Panc1 (cell line): ENCODE results near the gene HDAC1. TPM values are rescaled to one million over a fixed set of nuclear protein-coding genes. Genes with fewer than 3 reads are reported as not detected.
"Not testable (repeated sequence)": the region's sequence is repeated elsewhere in the genome, so short reads cannot be mapped to it uniquely, and the experiment has no call there.

ENCODE experiments used
- ATAC-seq: fragments of 200-7000 bp; cut with Tn5 transposase; 2 replicates; pipeline ENCODE4 v1.9.1; 2020; ENCODE audit warnings: mild to moderate bottlenecking, moderate library complexity
- BruUV-seq: library from RNA; stranded (reverse); fragments of 400-500 nt; replicated peaks from 2 replicates; lab custom pipeline; 2021; lab: Mats Ljungman, UMichigan
- CTCF ChIA-PET: fragments of 300-600 bp; sonication (Branson Sonifier 250); formaldehyde crosslinking; loops from one replicate; lab custom pipeline; 2022; ENCODE audit warnings: antibody characterized with exemption; lab: Charles Lee
- POLR2A ChIA-PET: fragments of 300-600 bp; sonication (Branson Sonifier 250); formaldehyde crosslinking; loops from one replicate; lab custom pipeline; 2022; ENCODE audit warnings: antibody characterized with exemption; lab: Charles Lee
- DNase-seq: peaks from one replicate; pipeline ENCODE4 v3.0.0-alpha.2; 2010; ENCODE audit warnings: low read depth, low spot score
- H3K27ac ChIP-seq: 2 replicates; pipeline ENCODE4 v1.5.1; 2011; ENCODE audit warnings: mild to moderate bottlenecking, low read length, inconsistent platforms
- H3K27me3 ChIP-seq: fragments of 200-500 bp; sonication (Bioruptor generic); 2 replicates; pipeline ENCODE4 v1.6.0; 2014; ENCODE audit warnings: low read length, inconsistent platforms; ENCODE audit not compliant: control insufficient read depth, insufficient read depth
- H3K36me3 ChIP-seq: fragments of 200-500 bp; sonication (Bioruptor generic); 2 replicates; pipeline ENCODE4 v1.5.1; 2014; ENCODE audit warnings: inconsistent platforms, mild to moderate bottlenecking, low read length, moderate library complexity; ENCODE audit not compliant: control insufficient read depth, insufficient read depth
- H3K4me1 ChIP-seq: 2 replicates; pipeline ENCODE4 v1.5.1; 2011; ENCODE audit warnings: inconsistent platforms, mild to moderate bottlenecking, low read length, moderate library complexity; ENCODE audit not compliant: control insufficient read depth, insufficient read depth
- H3K4me3 ChIP-seq, 2 experiments: 2 replicates each; pipeline ENCODE4 v1.5.1; 2011 to 2012; ENCODE audit warnings: low read depth in 2 of 2, low read length in 2 of 2, mild to moderate bottlenecking in 2 of 2, inconsistent platforms in 1 of 2, moderate library complexity in 1 of 2
- H3K9me3 ChIP-seq: fragments of 200-500 bp; sonication (Bioruptor generic); 2 replicates; pipeline ENCODE4 v1.5.1; 2014; ENCODE audit warnings: low read depth, mild to moderate bottlenecking, inconsistent platforms, low read length, moderate library complexity; ENCODE audit not compliant: control insufficient read depth, insufficient read depth
- POLR2AphosphoS5 ChIP-seq: IDR thresholded peaks from 2 replicates; pipeline ENCODE4 v1.6.1; 2012; ENCODE audit warnings: mild to moderate bottlenecking, low read depth, low read length, moderate library complexity
- SIN3A ChIP-seq: IDR thresholded peaks from 2 replicates; pipeline ENCODE4 v1.6.1; 2012; ENCODE audit warnings: low read depth, mild to moderate bottlenecking, low read length, moderate library complexity, borderline replicate concordance; ENCODE audit not compliant: insufficient read depth
- TCF7L2 ChIP-seq: IDR thresholded peaks from 2 replicates; pipeline ENCODE4 v1.6.1; 2011; ENCODE audit warnings: mild to moderate bottlenecking, low read depth, low read length, inconsistent platforms
- in situ Hi-C: cut with HindIII; loops from 2 replicates; pipeline ENCODE4 v1.10.0; 2016; ENCODE audit warnings: low sequenced_read_pairs, low pct_unique_long_range_greater_than_20kb
- intact Hi-C: fragments of 100-400 bp; cut with micrococcal nuclease; formaldehyde crosslinking; loops from one replicate; pipeline ENCODE4 v1.10.0; 2022; ENCODE audit not compliant: unreplicated experiment
- total RNA-seq: library from RNA; stranded (reverse); gene quantifications from one replicate; pipeline ENCODE4 v1.2.1, GENCODE V29; 2021; ENCODE audit not compliant: unreplicated experiment
- TF ChIP-seq, protein P1 (sequence below): fragments of 450-650 bp; IDR thresholded peaks from 2 replicates; pipeline ENCODE4 v1.5.1; 2017; ENCODE audit warnings: mild to moderate bottlenecking
- TF ChIP-seq, protein P2 (sequence below), 2 experiments: IDR thresholded peaks; 2 replicates each; pipeline ENCODE4 v1.6.1; 2011 to 2012; ENCODE audit warnings: low read depth in 2 of 2, control low read depth in 1 of 2, low read length in 1 of 2, mild to moderate bottlenecking in 1 of 2, moderate library complexity in 1 of 2; ENCODE audit not compliant: insufficient read depth in 1 of 2

The HDAC1 gene
- total RNA-seq, 1 experiment from 2014 or later: 256 TPM

DNA sequence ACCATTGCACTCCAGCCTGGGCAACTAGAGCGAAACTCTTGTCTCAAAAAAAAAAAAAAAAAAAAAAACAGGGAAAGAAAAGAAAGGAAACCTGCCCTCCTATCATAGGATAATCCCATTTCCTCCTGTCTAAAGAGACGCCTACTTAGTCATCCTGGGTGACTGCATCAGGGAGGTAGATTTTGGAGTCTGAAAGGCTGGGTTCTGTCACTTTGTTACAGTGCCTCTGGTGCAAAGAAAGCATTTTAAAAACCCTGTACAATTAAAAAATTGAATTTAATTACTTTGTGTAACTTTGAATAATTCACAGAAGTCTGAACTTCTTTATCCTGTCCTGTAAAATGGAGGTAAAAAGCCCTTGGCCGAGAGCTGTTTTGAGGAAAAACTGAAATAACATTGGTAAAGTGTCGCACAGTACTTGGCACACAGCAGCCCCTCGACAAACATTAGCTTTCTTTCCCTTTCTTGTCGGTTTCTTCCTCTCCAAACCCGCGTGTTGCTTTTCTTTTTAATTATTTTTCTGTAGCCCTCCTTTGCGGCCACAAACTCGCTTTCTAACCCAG, 657 bp upstream of the HDAC1 start:
- TF ChIP-seq, protein P1, sequence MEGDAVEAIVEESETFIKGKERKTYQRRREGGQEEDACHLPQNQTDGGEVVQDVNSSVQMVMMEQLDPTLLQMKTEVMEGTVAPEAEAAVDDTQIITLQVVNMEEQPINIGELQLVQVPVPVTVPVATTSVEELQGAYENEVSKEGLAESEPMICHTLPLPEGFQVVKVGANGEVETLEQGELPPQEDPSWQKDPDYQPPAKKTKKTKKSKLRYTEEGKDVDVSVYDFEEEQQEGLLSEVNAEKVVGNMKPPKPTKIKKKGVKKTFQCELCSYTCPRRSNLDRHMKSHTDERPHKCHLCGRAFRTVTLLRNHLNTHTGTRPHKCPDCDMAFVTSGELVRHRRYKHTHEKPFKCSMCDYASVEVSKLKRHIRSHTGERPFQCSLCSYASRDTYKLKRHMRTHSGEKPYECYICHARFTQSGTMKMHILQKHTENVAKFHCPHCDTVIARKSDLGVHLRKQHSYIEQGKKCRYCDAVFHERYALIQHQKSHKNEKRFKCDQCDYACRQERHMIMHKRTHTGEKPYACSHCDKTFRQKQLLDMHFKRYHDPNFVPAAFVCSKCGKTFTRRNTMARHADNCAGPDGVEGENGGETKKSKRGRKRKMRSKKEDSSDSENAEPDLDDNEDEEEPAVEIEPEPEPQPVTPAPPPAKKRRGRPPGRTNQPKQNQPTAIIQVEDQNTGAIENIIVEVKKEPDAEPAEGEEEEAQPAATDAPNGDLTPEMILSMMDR: no peak
- TF ChIP-seq SIN3A (no peak), POLR2AphosphoS5 (no peak)
- CTCF ChIA-PET: interaction anchor here (0.5 to 1.2 kb wide), 4 partner anchors 51 to 149 kb away, joined by 3 to 7 read pairs (median 4); no protein-coding TSS in a partner anchor
- peaks cover 3% of the 10 kb centered on the region; the same call in 1 of the 2 replicates for H3K36me3 ChIP-seq
- H3K27me3 ChIP-seq: no peaks in the 10 kb centered on the region
- no TSS peak for BruUV-seq
- peak; percentile 25 for DNase-seq
- H3K9me3 ChIP-seq: no peaks in the 10 kb centered on the region
- peaks cover 10% of the 10 kb centered on the region; the same call in 1 of the 2 replicates for H3K4me1 ChIP-seq
- no peak for ATAC-seq
- in situ Hi-C loops: no loop called here
- H3K27ac ChIP-seq: peak overlapping the region; percentile 99
- H3K4me3 ChIP-seq: peak overlapping the region; percentile 83 to 89
- intact Hi-C loops: no loop called here
- POLR2A ChIA-PET: interaction anchor here (0.5 to 0.7 kb wide), 3 partner anchors 10 to 64 kb away, joined by 4 to 9 read pairs (median 7); no protein-coding TSS in a partner anchor

DNA sequence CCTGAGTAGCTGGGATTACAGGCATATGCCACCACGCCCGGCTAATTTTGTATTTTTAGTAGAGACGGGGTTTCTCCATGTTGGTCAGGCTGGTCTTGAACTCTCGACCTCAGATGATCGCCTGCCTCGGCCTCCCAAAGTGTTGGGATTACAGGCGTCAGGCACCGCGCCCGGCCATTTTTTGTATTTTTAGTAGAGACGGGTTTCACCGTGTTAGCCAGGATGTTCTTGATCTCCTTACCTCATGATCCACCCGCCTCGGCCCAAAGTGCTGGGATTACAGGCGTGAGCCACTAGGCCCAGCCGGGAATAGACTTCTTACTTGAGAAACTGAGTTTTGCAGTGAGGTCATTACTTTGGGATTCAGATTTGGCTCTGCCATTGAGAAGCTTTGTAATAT, 6.3 kb downstream of the HDAC1 start:
- ATAC-seq, intact Hi-C loops, H3K9me3 ChIP-seq, BruUV-seq, H3K36me3 ChIP-seq, POLR2A ChIA-PET, DNase-seq, H3K4me1 ChIP-seq, H3K27me3 ChIP-seq, in situ Hi-C loops, H3K27ac ChIP-seq, H3K4me3 ChIP-seq: not testable (repeated sequence)
- CTCF ChIA-PET: interaction anchor here (0.6 kb wide), 1 partner anchor 97 kb away, joined by 3 read pairs; no protein-coding TSS in a partner anchor

DNA sequence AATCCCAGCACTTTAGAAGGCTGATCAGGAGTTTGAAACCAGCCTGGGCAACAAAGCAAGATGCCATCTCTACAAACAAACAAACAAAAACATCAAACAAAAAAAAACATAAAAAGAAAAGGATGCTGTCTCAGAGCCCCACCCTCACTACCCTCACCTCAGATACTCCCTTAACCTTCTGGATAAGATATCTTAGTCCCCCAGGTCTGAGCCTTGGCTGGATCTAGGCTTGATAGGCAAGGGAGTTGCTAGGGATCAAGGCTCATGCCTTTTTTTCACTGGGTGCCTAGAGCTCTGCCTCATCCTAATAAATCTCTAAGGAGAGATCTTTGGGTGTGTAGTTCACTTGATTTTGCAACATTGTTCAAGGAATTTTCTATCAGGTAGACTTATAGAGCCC, 7.4 kb downstream of the HDAC1 start:
- no peaks in the 10 kb centered on the region for H3K4me1 ChIP-seq
- no peak overlapping the region for H3K4me3 ChIP-seq
- no peaks in the 10 kb centered on the region for H3K27me3 ChIP-seq
- BruUV-seq: no TSS peak
- H3K9me3 ChIP-seq: no peaks in the 10 kb centered on the region
- H3K36me3 ChIP-seq: peaks cover 3% of the 10 kb centered on the region
- DNase-seq (no peak), ATAC-seq (no peak)
- TF ChIP-seq SIN3A (no peak), POLR2AphosphoS5 (no peak), TCF7L2 (no peak)
- TF ChIP-seq, protein P1: no peak
- TF ChIP-seq, protein P2, sequence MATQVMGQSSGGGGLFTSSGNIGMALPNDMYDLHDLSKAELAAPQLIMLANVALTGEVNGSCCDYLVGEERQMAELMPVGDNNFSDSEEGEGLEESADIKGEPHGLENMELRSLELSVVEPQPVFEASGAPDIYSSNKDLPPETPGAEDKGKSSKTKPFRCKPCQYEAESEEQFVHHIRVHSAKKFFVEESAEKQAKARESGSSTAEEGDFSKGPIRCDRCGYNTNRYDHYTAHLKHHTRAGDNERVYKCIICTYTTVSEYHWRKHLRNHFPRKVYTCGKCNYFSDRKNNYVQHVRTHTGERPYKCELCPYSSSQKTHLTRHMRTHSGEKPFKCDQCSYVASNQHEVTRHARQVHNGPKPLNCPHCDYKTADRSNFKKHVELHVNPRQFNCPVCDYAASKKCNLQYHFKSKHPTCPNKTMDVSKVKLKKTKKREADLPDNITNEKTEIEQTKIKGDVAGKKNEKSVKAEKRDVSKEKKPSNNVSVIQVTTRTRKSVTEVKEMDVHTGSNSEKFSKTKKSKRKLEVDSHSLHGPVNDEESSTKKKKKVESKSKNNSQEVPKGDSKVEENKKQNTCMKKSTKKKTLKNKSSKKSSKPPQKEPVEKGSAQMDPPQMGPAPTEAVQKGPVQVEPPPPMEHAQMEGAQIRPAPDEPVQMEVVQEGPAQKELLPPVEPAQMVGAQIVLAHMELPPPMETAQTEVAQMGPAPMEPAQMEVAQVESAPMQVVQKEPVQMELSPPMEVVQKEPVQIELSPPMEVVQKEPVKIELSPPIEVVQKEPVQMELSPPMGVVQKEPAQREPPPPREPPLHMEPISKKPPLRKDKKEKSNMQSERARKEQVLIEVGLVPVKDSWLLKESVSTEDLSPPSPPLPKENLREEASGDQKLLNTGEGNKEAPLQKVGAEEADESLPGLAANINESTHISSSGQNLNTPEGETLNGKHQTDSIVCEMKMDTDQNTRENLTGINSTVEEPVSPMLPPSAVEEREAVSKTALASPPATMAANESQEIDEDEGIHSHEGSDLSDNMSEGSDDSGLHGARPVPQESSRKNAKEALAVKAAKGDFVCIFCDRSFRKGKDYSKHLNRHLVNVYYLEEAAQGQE (IDR thresholded peaks at IDR 0.05; ENCODE audit: insufficient read depth in 1 of 2, low read depth in 2 of 2, low read length in 1 of 2): no peak
- H3K27ac ChIP-seq: no peak overlapping the region
- intact Hi-C loops: no loop called here
- in situ Hi-C loops: no loop called here
- CTCF ChIA-PET: no interaction called here
- POLR2A ChIA-PET: interaction anchor here (0.6 kb wide), 1 partner anchor 55 kb away, joined by 3 read pairs; no protein-coding TSS in a partner anchor
